ENCODE results near the gene HNRNPK.
A peak's percentile ranks its signal among the peaks of the same experiment; 100 is the strongest.

Gene HNRNPK

DNA sequence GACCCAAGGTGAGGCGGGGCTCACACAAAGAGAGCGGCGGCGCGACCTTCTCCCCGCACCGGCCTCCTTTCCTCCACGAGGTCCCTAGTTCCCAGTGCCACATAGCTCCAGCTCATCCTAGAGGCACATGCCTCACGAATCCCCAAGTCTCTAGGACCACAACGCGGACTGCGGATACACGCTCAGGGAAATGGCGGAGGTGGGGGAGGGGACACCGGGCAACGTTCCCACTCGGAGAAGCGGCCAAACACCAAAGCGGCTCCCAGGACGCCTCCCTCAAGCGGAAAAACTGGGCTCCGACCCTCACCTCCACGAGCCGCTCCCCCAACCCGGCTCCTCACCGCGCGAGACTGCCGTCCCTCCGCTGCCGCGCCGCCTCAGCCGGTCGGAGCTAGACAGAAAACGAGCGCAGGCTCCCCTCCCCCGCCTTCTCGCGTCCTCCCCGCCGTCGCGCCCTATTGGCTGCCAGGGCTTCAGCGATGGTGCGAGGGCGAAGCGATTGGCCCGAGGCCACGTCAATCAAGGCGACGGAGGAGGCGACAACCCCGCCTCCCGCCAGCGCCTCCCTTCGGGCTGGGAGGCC lies at the start of gene HNRNPK:
Gene HNRNPK (minus strand): TSS at position 404 of the 583 bp plus-strand sequence. CDS start 1,963 bp downstream, outside the sequence.
- TF ChIP-seq CTCF (IDR thresholded peaks at IDR 0.05) = no peak
- no peak for TF ChIP-seq ZFX (IDR thresholded peaks at IDR 0.05; ENCODE audit: borderline replicate concordance)
- H3K27ac ChIP-seq = peak within 1 kb of the TSS; percentile 95

DNA sequence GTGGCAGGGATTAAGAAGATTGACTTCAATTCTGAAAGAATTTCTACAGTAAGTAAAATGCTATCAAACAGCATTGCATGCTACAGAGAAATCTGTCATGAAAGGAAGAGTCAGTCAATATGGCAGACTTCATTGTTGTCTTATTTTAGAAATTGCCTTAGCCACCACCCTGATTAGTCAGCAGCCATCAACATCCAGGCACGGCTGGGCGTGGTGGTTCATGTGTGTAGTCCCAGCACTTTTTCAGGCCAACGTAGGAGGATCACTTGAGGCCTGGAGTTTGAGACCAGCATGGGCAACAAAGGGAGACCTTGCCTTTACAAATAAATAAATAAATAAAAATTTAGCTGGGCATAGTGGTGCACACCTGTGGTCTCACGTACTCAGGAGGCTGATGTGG lies 47.2 kb upstream of the HNRNPK start:
- TF ChIP-seq ZFX (IDR thresholded peaks at IDR 0.05; ENCODE audit: borderline replicate concordance) (no peak), CTCF (IDR thresholded peaks at IDR 0.05) (no peak)
- no peak overlapping the region for H3K27ac ChIP-seq

DNA sequence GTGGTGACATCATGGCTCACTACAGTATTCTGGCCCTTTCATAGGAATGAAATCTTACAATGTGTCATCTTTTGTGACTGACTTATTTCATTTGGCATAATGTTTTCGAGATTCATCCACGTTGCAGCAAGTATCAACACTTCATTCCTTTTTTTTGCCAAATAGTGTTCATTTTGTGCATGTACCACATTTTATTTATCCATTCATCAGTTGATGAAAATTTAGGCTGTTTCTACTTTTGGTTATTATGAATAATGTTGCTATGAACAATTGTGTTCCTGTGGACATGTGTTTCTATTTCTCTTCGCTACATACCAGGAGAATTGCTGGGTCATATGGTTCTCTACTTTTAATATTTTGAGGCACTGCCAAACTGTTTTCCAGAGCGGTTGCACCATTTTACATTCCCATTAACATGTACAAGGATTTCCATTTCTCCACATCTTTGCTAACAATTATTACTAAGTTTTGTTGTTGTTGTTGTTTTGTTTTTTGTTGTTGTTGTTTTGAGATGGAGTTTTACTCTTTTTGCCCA lies 44.1 kb upstream of the HNRNPK start:
- TF ChIP-seq CTCF (IDR thresholded peaks at IDR 0.05) = no peak
- H3K27ac ChIP-seq = no peak overlapping the region

DNA sequence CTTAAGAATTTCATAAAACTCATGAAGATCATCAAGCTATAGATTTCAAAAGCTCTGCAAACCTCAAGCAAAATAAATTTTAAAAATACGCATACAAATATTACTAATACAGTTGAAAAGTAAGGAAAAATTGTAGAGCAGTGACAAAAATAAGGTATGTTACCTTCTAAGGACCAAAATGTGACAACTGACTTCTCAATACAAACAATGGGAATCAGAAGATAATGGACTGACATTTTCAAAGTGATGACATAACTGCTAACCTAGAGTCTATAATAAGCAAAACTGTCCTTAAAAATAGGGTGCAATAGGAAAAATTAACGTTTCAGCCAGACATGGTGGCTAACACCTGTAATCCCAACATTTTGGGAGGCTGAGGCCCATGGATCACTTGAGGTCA lies 27.6 kb upstream of the HNRNPK start:
- TF ChIP-seq CTCF (IDR thresholded peaks at IDR 0.05) = no peak
- no peak for TF ChIP-seq ZFX (IDR thresholded peaks at IDR 0.05; ENCODE audit: borderline replicate concordance)

GRCh38 chr9:84003246-84003645 lies 23.2 kb upstream of the HNRNPK start:
- no peak overlapping the region for H3K27ac ChIP-seq
- no peak for TF ChIP-seq CTCF (IDR thresholded peaks at IDR 0.05)
- TF ChIP-seq ZFX (IDR thresholded peaks at IDR 0.05; ENCODE audit: borderline replicate concordance) = no peak

More for the DNA sequence above, 27.6 kb upstream of the HNRNPK start:
- H3K27ac ChIP-seq = no peak overlapping the region

DNA sequence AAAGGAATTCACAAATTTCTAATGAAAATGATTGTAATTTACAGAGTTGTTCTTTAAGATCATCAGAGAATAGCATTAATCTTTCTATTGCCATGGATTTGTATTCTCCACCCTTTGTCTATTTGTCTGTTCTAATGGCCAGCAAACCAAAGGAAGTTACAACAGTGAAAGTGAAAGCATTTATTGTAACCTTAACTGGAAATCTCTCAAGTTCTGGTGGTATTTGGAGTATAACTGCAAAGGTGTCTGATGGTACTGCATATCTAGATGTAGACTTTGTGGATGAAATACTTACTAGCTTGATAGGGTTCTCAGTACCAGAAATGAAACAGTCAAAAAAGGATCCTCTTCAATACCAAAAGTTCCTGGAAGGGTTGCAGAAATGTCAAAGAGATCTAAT lies 22.3 kb upstream of the HNRNPK start:
- TF ChIP-seq CTCF (IDR thresholded peaks at IDR 0.05) (no peak), ZFX (IDR thresholded peaks at IDR 0.05; ENCODE audit: borderline replicate concordance) (no peak)
- H3K27ac ChIP-seq = no peak overlapping the region

- H3K27ac ChIP-seq = no peak overlapping the region
- TF ChIP-seq ZFX (IDR thresholded peaks at IDR 0.05; ENCODE audit: borderline replicate concordance) = no peak
- TF ChIP-seq CTCF (IDR thresholded peaks at IDR 0.05) = no peak
Measured at GRCh38 chr9:84001621-84002020, 21.6 kb upstream of the HNRNPK start.
